WERI-Rb-1 (cell line): ENCODE results near the gene SLC30A7.

Experiments used
- DNase-seq: peaks from one replicate; pipeline ENCODE4 v3.0.0-alpha.2; 2020
- H3K27ac ChIP-seq: fragments of 250-450 bp; sonication (Bioruptor Pico); 2 replicates; pipeline ENCODE4 v1.5.1; 2020; ENCODE audit warnings: mild to moderate bottlenecking, moderate library complexity
- H3K27me3 ChIP-seq: fragments of 250-450 bp; sonication (Bioruptor Pico); 2 replicates; pipeline ENCODE4 v1.5.1; 2021; ENCODE audit warnings: mild to moderate bottlenecking, low read depth, moderate library complexity; ENCODE audit not compliant: insufficient read depth, severe bottlenecking
- H3K36me3 ChIP-seq: fragments of 250-450 bp; sonication (Bioruptor Pico); 2 replicates; pipeline ENCODE4 v1.5.1; 2020; ENCODE audit warnings: mild to moderate bottlenecking, moderate library complexity
- H3K4me3 ChIP-seq: 2 replicates; pipeline ENCODE4 v1.5.1; 2011; ENCODE audit warnings: low read depth, mild to moderate bottlenecking, control low read depth, low read length
- H3K9me3 ChIP-seq: fragments of 250-450 bp; sonication (Bioruptor Pico); 2 replicates; pipeline ENCODE4 v1.5.1; 2021; ENCODE audit warnings: mild to moderate bottlenecking, moderate library complexity; ENCODE audit not compliant: severe bottlenecking
- TF ChIP-seq, protein P1 (sequence below): IDR thresholded peaks from 2 replicates; pipeline ENCODE4 v1.5.1; 2011; ENCODE audit warnings: low read depth, mild to moderate bottlenecking, control low read depth, inconsistent platforms, low read length

SLC30A7 gene

DNA sequence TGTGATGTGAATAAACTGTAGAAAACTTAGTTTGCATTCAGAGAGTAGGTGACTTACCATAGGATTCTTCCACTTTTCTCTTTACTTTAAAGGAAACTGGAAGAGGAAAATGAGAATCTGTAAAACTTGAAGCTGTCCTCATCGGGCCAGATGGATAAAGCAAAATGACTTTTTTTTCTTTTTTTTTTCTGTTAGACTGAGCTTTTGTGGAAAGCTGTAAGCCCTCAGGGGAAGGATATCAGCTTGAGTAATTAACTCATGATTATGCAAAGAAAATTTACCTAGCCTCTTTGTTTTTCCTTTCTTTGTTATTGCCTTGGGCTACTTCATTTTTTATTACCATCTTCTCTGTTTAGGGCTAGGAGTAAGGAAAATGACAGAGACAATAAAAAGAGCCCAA is 76.3 kb downstream of the SLC30A7 start:
- Histone ChIP-seq H3K9me3 (no peaks in the 10 kb centered on the region), H3K27me3 (no peaks in the 10 kb centered on the region), H3K27ac (no peak overlapping the region), H3K4me3 (no peak overlapping the region), H3K36me3 (peaks cover 1% of the 10 kb centered on the region)
- TF ChIP-seq, protein P1, sequence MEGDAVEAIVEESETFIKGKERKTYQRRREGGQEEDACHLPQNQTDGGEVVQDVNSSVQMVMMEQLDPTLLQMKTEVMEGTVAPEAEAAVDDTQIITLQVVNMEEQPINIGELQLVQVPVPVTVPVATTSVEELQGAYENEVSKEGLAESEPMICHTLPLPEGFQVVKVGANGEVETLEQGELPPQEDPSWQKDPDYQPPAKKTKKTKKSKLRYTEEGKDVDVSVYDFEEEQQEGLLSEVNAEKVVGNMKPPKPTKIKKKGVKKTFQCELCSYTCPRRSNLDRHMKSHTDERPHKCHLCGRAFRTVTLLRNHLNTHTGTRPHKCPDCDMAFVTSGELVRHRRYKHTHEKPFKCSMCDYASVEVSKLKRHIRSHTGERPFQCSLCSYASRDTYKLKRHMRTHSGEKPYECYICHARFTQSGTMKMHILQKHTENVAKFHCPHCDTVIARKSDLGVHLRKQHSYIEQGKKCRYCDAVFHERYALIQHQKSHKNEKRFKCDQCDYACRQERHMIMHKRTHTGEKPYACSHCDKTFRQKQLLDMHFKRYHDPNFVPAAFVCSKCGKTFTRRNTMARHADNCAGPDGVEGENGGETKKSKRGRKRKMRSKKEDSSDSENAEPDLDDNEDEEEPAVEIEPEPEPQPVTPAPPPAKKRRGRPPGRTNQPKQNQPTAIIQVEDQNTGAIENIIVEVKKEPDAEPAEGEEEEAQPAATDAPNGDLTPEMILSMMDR, result no peak
- no peak for DNase-seq

DNA sequence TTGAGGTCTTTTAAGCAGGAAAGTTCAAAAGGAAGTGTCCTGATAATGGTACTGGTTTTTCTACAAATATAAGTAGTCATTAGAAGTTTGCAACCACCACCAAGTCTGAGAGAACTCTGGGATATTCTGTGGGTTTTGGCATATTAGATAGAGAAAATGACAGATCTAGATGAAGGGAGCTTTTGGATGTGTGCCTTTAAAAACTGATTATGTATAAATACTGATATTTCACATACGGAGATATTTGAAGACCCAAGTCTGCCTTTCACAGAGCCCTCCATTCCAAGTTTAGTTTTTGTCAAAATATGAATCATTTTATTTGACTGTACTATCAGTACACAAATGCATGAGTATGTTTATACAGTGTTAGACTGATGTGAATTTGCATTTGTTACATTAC is 81.0 kb downstream of the SLC30A7 start:
- H3K36me3 ChIP-seq, result peaks cover 7% of the 10 kb centered on the region
- no peaks in the 10 kb centered on the region for H3K27me3 ChIP-seq
- TF ChIP-seq, protein P1, result no peak
- H3K4me3 ChIP-seq, result no peak overlapping the region
- no peaks in the 10 kb centered on the region for H3K9me3 ChIP-seq
- H3K27ac ChIP-seq, result no peak overlapping the region
- DNase-seq, result no peak

DNA sequence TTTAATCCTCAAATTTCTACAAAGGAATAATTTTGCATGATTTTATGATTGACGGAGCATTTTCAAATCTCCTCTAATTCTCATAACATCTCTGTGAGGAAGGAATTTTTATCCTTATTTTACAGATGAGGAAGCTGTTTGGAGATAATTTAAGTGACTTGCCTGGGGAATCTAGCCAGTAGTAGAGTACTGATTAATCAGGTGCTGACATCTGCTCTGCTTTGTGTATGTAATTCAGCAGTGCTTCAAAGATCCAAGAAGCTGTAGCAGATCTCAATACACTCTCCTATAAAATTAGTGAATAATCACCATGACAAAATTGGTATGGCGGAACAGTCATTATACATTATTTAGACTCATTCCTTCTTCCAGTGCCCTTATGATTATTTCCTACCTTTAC is 83.7 kb downstream of the SLC30A7 start:
- DNase-seq, result no peak
- peaks cover 7% of the 10 kb centered on the region for H3K36me3 ChIP-seq
- TF ChIP-seq, protein P1, result no peak

DNA sequence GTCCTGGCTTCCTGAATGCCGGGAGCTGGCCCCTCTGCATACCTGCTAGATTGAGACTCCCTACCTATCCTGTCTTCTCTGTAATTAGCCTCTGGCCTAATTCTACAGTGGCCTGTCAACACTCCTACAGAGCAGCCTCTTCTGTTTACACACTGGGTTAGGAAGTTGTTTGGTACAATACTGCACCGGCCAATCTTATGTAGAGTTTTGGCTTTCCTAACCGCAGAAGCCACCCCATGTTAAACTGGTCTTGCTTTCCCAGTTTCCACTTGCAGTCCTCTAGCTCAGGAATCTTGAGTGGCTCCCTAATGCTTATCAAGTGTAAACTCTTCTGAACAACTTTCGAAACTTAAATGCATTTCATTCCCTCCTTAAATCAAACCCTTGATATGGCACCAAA is 86.9 kb downstream of the SLC30A7 start:
- Histone ChIP-seq H3K9me3 (no peaks in the 10 kb centered on the region), H3K27me3 (no peaks in the 10 kb centered on the region), H3K36me3 (peaks cover 3% of the 10 kb centered on the region), H3K27ac (no peak overlapping the region), H3K4me3 (no peak overlapping the region)
- TF ChIP-seq, protein P1, result no peak
- DNase-seq, result no peak

More for the DNA sequence above, 83.7 kb downstream of the SLC30A7 start:
- H3K4me3 ChIP-seq, result no peak overlapping the region
- H3K9me3 ChIP-seq, result no peaks in the 10 kb centered on the region
- H3K27ac ChIP-seq, result no peak overlapping the region
- H3K27me3 ChIP-seq, result no peaks in the 10 kb centered on the region

DNA sequence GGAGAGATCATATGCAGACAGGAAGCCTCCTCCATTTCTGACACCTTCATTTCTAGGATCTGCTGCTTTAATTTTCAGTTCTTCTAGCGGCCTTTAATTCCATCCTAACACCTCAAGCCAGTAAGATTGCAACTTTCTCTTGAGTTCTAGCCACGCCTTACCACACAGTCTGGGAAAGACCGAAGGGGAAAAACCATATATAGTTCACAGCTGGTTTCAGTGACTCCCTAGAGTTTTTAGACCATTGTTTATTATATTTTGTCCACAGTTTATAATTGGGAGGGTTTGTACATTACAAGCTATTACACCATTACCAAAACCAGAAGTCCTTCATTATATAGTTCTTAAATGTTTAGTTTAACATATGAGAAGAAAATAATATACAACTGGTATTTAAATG is 92.2 kb downstream of the SLC30A7 start:
- no peaks in the 10 kb centered on the region for H3K9me3 ChIP-seq
- TF ChIP-seq, protein P1, result no peak
- no peak overlapping the region for H3K4me3 ChIP-seq
- no peak for DNase-seq
- peaks cover 8% of the 10 kb centered on the region for H3K36me3 ChIP-seq
- no peaks in the 10 kb centered on the region for H3K27me3 ChIP-seq
- no peak overlapping the region for H3K27ac ChIP-seq

DNA sequence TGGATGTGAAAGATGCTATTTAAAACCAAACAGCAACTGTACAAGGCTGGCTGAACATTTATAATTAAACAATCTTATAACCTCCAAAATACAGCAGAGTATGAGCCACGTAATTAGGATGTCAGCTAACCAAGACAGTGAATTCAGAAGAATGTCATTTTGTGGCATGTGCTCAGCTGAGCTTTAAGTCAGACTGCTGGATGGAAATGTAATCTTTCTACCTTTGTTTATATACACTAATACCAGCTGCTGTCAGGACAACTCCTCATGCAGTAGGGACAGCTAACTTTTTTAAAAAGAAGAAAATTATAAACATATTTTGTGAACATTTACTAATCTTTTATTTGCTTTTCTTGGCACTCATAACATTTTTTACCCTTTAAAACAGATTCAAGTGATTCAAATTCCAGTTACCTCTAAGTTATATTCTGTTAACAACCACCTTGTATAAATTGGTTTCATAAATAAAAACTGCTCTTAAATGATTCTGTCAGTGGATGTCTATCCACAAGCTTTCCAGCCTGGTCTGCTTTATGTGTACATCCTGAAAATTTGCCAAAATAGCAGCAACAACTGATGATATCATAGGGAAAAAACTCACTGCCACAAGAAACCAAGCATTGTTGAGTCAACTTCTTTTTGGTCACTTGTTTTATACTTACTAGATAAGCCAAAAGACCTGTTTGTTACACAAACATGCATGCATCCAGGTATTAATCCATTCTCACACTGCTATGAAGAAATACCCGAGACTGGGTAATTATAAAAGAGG is 93.6 kb downstream of the SLC30A7 start:
- no peaks in the 10 kb centered on the region for H3K27me3 ChIP-seq
- DNase-seq, result no peak
- TF ChIP-seq, protein P1, result no peak
- no peak overlapping the region for H3K4me3 ChIP-seq
- H3K27ac ChIP-seq, result no peak overlapping the region
- no peaks in the 10 kb centered on the region for H3K9me3 ChIP-seq
- H3K36me3 ChIP-seq, result peaks cover 8% of the 10 kb centered on the region
